GM19397 (cell line): ENCODE data around the gene RETREG1.
"Not testable (repeated sequence)": the region's sequence is repeated elsewhere in the genome, so short reads cannot be mapped to it uniquely, and the experiment has no call there.

ENCODE experiments used
- ATAC-seq: cut with Tn5 transposase; IDR thresholded peaks from one replicate; pipeline ENCODE4 v1.9.1; 2021; ENCODE audit warnings: mild to moderate bottlenecking, moderate library complexity; ENCODE audit not compliant: unreplicated experiment

The RETREG1 gene

GRCh38 chr5:16616536-16617273, at the start of gene RETREG1:
Gene RETREG1 (minus strand): TSS chr5:16616997. CDS start chr5:16616971, 26 bp downstream.
- peak; percentile 74 for ATAC-seq

GRCh38 chr5:16666130-16666882, 49.5 kb upstream of the RETREG1 start:
- no peak for ATAC-seq

DNA sequence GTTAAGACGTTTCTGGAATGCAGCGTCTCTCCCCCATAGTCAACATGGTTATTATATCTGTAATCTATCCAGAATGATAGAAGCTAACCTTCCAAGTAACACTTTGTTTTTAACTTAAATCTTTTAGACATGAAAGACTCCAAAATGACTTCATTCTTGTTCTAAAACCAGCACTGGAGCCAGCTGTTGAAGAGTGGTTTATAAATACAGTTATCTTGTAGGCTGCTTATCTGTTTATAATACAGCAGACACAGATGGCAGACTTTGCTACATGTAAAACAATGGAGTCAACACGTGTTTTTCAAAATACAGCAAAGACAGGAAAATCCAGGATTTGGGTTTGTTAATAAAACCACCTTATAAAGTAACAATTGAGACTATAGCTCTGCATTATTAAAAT, 48.8 kb upstream of the RETREG1 start:
- no peak for ATAC-seq

GRCh38 chr5:16664368-16664767, 47.6 kb upstream of the RETREG1 start:
- ATAC-seq = no peak

DNA sequence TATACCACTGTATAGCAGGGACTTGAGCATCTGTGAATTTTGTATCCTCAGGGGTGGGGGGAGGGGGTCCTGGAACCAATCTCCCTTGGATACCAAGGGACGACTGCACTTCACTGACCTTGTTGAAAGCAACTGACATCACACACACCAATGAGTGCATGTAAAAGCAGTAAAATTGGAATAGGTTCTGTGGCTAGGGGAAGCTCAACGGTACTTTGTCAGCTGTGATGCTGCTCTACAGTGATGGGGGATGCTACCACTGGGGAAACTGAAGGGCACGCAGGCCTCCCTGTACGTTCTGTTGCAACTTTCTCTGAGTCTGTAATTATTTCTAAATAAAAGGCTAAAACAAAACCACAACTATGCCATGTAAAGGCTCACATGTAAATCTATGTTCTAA, 47.0 kb upstream of the RETREG1 start:
- ATAC-seq = no peak

- ATAC-seq = no peak
These were observed 44.9 kb upstream of the RETREG1 start for GRCh38 chr5:16661713-16662112.

DNA sequence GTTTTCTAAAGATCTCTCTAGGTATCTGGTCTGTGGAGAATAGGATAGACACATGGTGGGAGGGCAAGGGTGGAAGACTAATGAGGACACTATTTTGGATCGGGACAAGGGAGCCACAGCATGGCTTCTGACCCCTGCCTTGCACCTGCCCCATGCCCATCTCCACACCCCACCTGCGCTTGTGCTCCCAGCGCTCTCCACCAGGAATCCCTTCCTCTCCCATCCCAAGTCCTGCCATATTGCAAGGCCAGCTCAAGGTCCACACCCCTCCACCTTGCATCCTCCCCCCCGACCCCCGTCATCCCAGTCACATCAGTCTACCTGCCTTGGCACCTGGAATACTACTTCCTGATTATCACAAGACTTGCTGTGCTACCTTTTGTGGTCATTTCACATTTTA, 44.2 kb upstream of the RETREG1 start:
- no peak for ATAC-seq

- no peak for ATAC-seq
These were observed 42.7 kb upstream of the RETREG1 start for GRCh38 chr5:16659536-16659935.

DNA sequence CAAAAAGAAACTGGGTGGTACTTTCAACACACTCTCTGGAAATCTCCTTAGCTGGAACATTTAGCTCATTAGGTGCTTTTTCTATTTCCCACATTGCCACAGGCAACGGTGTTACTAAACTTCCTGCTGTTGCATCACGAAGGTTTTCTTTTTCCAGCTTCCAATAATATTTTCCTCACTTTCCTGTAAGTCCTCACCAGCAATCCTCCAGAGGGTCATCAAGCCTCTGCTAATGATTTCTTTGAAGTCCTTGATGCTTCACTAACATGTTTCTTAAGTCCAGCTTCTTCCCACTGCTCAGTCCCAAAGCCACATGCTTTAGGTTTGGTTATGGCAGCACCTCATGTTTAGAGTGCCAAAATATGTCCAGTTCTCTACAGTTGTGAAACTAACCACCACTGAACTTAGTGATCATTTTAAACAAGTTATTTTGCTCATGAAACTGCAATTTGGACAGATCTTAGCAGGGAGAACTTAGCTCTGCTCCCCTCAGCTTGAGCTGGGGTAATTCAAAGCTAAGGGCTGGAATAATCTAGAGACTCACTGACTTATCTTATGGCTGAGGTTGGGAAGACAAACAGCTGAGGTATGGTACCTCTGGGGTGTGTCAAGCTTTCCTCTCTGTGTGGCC, 39.9 kb upstream of the RETREG1 start:
- no peak for ATAC-seq

DNA sequence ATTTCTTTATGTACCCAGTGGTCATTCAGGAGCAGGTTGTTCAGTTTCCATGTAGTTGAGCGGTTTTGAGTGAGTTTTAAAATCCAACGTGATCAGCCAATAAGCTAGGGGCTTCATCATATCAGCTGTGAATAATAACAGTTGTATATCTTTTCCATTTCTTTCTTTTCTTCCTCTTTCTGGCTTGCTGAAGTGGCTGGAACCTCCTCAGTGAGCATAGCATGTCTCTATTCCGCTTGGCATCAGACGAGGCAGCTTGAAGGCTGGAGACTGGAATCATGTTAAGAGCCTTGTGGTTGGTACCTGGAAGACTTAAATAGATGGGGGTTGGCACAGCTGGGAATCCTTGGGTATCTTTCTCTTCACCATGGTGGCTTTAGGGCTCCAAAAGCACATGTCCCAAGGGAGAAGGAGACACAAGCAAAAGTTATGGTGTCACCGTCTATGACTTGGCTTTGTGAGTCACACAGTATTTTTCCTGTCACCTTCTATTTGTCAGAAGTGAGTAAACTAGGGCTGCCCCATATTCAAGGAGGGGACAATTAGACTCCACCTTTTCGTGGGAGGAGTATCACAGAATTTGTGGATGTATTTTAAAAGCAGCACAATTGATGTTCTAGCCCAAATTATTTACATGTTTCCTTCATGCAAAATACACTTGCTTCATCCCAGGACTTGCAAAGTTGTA, 38.0 kb upstream of the RETREG1 start:
- ATAC-seq = no peak

- not testable (repeated sequence) for ATAC-seq
These were observed 31.9 kb upstream of the RETREG1 start for GRCh38 chr5:16648739-16649138.

- ATAC-seq = no peak
These were observed 27.6 kb upstream of the RETREG1 start for GRCh38 chr5:16644301-16644889.

DNA sequence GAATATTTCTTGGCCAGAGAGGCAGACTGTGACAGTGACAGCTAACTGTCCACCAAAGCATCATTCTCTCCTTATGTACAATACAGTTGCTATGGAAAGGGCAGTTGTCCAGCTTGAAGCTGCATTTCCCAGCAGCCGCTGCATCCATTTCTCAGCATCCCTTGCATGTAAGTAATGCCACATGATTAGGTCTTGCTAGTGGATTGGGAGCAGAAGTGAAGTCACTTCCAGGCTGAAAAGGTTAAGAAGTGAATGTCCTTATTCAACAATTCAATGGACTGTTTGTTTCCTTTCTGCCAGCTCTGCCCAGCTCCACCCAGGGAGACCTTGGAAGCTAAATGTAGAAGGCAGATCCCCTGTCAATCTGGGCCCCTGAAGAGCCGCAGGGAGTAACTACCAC, 26.1 kb upstream of the RETREG1 start:
- ATAC-seq = no peak

- ATAC-seq = no peak
These were observed 22.4 kb upstream of the RETREG1 start for GRCh38 chr5:16639206-16639605.

DNA sequence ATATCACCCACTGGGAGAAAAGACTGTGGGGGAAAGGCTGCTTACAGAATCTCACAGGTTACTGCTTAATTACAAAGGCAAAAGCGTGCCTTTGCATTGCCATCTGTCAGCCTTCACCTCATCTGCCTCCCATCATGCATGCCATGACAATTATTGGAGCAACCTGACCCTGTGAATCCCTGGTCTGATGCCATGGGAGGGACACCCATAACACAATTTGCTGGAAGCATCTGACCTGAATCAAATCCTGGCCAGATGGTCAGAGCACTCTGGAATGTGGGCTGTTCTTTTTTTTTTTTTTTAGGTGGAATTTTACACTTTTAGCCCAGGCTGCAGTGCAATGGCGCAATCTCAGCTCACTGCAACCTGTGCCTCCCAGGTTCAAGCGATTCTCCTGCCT, 11.6 kb upstream of the RETREG1 start:
- no peak for ATAC-seq

DNA sequence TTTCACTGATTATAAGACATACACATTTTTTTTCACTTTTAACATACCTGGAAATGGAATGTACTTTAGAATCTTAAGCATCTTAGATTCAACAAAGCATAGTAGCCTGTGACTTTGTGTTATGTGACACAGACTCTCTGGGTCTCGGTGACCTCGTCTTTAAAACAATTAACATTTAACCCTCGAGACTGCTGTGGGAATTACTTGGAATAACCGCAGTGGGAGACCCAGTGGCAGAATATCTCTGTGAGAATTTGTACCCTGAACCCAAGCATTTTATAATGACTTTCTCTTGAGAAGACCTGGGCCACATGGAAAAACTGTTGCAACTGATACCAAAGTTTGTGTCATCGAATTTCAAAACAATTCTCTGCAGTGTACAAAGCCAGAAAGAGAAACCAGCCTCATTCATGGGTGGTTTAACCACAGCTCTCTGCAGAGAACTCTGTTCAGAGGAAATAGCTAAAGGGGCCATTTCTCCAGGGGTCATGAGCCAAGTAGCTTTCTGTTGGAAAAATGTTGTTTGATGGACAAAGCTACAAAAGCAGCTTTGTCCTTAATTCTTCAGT, 10.0 kb upstream of the RETREG1 start:
- ATAC-seq = peak; percentile 57

GRCh38 chr5:16625096-16625495, 8.3 kb upstream of the RETREG1 start:
- no peak for ATAC-seq

- no peak for ATAC-seq
These were observed 2.3 kb upstream of the RETREG1 start for GRCh38 chr5:16619136-16619535.

DNA sequence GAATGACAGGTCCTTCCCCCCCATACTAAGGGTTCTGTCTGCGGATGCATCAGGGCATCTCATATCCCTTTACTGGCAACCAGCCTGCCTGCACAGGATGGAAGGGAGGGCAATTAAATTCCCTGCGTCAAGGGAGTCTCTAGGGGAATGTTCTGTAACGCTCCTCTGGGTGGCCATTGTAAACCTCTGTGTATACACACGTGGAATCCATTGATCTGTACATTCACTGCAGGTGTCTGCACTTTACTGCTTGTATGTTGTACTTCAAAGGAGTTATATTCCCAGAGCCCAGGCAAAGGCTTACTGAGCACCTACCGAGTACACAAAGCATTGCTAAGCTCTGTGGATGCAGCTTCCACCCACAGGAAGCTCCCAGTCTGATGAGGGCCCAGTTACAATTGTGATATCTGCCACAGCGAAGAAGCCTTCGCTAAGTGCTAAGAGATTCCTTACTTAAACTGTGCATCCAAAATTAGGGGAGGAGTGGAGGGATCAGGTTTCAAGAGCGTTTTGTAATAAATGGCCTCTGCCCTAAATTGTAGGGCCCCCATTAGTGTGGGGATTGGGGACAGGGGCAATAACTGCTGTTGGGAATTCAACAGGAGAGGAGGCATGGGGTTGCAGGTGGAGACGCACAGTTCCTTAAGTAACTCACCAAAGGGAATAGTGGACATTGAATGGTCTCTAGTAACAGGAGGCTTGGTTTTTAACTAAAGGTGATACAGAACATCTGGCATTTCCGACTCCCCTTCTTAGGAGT, 1.5 kb upstream of the RETREG1 start:
- ATAC-seq = no peak
